Astrocyte (in vitro differentiated cells and primary cell): ENCODE measurements around the gene RPS21.

Experiments
- EZH2 ChIP-seq: IDR thresholded peaks from 2 replicates; pipeline ENCODE4 v1.6.1; 2012; ENCODE audit warnings: mild to moderate bottlenecking, low read length, inconsistent platforms; ENCODE audit not compliant: insufficient read depth
- TF ChIP-seq, protein P1 (sequence below): IDR thresholded peaks from 2 replicates; pipeline ENCODE4 v1.5.1; 2011; ENCODE audit warnings: low read depth, mild to moderate bottlenecking, inconsistent platforms, low read length, moderate library complexity; ENCODE audit not compliant: insufficient read depth

DNA sequence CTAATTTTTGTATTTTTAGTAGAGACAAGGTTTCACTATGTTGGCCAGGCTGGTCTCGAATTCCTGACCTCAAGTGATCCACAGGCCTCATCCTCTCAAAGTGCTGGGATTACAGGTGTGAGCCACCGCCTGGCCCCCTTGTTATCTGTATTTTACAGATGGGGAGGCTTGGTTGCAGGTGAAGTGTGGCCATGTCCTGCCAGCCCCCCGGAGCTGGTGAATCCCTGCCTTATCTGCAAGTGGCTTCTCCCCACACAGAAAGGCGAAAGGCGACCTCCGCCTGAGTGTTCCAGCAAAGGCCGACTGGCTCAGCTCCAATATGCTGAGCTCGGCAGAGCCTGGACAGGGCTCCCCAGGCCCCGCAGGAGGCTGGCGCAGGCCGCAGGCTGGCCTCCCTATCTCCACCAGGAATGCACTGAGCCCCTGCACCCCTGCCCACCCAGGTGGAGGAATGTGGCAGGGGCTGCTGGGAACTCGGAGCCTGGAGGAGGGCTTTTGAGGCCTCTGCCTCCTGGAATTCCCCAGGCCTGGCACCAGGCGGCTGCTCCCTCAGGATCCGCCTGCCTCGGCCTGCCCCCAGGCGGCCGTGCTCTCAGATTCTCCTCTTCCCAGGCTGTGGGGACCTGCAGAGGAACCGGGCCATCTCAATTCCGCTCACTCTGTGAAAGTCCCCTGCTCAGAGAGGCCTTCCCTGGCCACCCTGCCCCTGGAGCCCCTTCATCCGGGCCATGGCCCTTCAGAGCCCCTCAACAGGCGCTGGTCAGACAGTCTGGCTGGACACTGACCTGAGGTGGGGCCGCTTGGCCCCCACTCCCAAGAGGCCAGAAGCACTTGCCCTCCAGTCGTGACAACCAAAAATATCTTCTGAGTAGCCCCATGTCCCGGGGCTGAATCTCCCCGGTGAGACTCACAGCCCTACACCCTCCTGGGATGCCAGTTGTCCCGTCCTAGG lies 10.5 kb upstream of the RPS21 start:
- TF ChIP-seq EZH2: no peak
- TF ChIP-seq, protein P1, sequence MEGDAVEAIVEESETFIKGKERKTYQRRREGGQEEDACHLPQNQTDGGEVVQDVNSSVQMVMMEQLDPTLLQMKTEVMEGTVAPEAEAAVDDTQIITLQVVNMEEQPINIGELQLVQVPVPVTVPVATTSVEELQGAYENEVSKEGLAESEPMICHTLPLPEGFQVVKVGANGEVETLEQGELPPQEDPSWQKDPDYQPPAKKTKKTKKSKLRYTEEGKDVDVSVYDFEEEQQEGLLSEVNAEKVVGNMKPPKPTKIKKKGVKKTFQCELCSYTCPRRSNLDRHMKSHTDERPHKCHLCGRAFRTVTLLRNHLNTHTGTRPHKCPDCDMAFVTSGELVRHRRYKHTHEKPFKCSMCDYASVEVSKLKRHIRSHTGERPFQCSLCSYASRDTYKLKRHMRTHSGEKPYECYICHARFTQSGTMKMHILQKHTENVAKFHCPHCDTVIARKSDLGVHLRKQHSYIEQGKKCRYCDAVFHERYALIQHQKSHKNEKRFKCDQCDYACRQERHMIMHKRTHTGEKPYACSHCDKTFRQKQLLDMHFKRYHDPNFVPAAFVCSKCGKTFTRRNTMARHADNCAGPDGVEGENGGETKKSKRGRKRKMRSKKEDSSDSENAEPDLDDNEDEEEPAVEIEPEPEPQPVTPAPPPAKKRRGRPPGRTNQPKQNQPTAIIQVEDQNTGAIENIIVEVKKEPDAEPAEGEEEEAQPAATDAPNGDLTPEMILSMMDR: peak; percentile 9
